BLaER1 (cell line): Measurements from ENCODE around the gene AMFR.
A peak's percentile ranks its signal among the peaks of the same experiment; 100 is the strongest.

Source experiments
- H3K27ac ChIP-seq: shearing (Covaris generic); formaldehyde crosslinking; 2 replicates; pipeline ENCODE4 v1.8.1; 2022
- H3K27me3 ChIP-seq: shearing (Covaris generic); formaldehyde crosslinking; 2 replicates; pipeline ENCODE4 v1.8.1; 2022
- H3K36me3 ChIP-seq: shearing (Covaris generic); formaldehyde crosslinking; 2 replicates; pipeline ENCODE4 v1.8.1; 2022
- H3K4me1 ChIP-seq: shearing (Covaris generic); formaldehyde crosslinking; 2 replicates; pipeline ENCODE4 v1.8.1; 2022
- H3K4me2 ChIP-seq: shearing (Covaris generic); formaldehyde crosslinking; 2 replicates; pipeline ENCODE4 v1.8.1; 2022
- H3K4me3 ChIP-seq: shearing (Covaris generic); formaldehyde crosslinking; 2 replicates; pipeline ENCODE4 v1.8.1; 2022
- H3K9ac ChIP-seq: shearing (Covaris generic); formaldehyde crosslinking; 2 replicates; pipeline ENCODE4 v1.8.1; 2022
- H3K9me3 ChIP-seq: shearing (Covaris generic); formaldehyde crosslinking; 2 replicates; pipeline ENCODE4 v1.8.1; 2022
- H4K20me1 ChIP-seq: shearing (Covaris generic); formaldehyde crosslinking; 2 replicates; pipeline ENCODE4 v1.8.1; 2022
- Cebpa-rat ChIP-seq: shearing (Covaris generic); IDR thresholded peaks from 2 replicates; pipeline ENCODE4 v1.8.1; 2022

The AMFR gene

GRCh38 chr16:56373003-56373402, 52.3 kb downstream of the AMFR start:
- 0 out of 2 replicates have a peak overlapping the region, but pooled peaks have one; percentile 18 for H3K27ac ChIP-seq
- H3K36me3 ChIP-seq, result peaks cover 73% of the 10 kb centered on the region
- no peaks in the 10 kb centered on the region for H3K27me3 ChIP-seq
- peaks cover 16% of the 10 kb centered on the region for H3K4me1 ChIP-seq
- no peak for TF ChIP-seq Cebpa-rat
- no peaks in the 10 kb centered on the region for H3K9me3 ChIP-seq
- H3K4me3 ChIP-seq, result no peak overlapping the region
- 0 out of 2 replicates have a peak overlapping the region, but pooled peaks have one; percentile 11 for H3K4me2 ChIP-seq
- H3K9ac ChIP-seq, result no peak overlapping the region; the same call in 1 of the 2 replicates
- peaks cover 34% of the 10 kb centered on the region; the same call in 1 of the 2 replicates for H4K20me1 ChIP-seq

GRCh38 chr16:56372013-56372634, 53.2 kb downstream of the AMFR start:
- Histone ChIP-seq H3K4me2 (no peak overlapping the region), H3K36me3 (peaks cover 78% of the 10 kb centered on the region), H3K27ac (no peak overlapping the region), H3K27me3 (no peaks in the 10 kb centered on the region), H3K9me3 (no peaks in the 10 kb centered on the region), H3K4me3 (no peak overlapping the region), H3K9ac (no peak overlapping the region), H3K4me1 (peaks cover 16% of the 10 kb centered on the region), H4K20me1 (peaks cover 34% of the 10 kb centered on the region; the same call in 1 of the 2 replicates)
- no peak for TF ChIP-seq Cebpa-rat

GRCh38 chr16:56371660-56371937, 53.7 kb downstream of the AMFR start:
- Histone ChIP-seq H3K36me3 (peaks cover 83% of the 10 kb centered on the region), H3K9me3 (no peaks in the 10 kb centered on the region), H3K4me3 (no peak overlapping the region), H3K4me1 (peaks cover 16% of the 10 kb centered on the region), H3K4me2 (no peak overlapping the region), H3K27ac (no peak overlapping the region), H3K27me3 (no peaks in the 10 kb centered on the region), H4K20me1 (peaks cover 34% of the 10 kb centered on the region; the same call in 1 of the 2 replicates), H3K9ac (no peak overlapping the region)
- TF ChIP-seq Cebpa-rat, result no peak

- Histone ChIP-seq H3K9ac (no peak overlapping the region), H3K27me3 (no peaks in the 10 kb centered on the region), H3K27ac (no peak overlapping the region), H3K4me2 (no peak overlapping the region), H4K20me1 (peaks cover 34% of the 10 kb centered on the region; the same call in 1 of the 2 replicates), H3K9me3 (no peaks in the 10 kb centered on the region), H3K36me3 (peaks cover 87% of the 10 kb centered on the region), H3K4me3 (no peak overlapping the region), H3K4me1 (peaks cover 16% of the 10 kb centered on the region)
- no peak for TF ChIP-seq Cebpa-rat
Observed at GRCh38 chr16:56370875-56371659, 54.3 kb downstream of the AMFR start.

GRCh38 chr16:56370185-56370874, 55.0 kb downstream of the AMFR start:
- H3K4me3 ChIP-seq, result no peak overlapping the region
- H4K20me1 ChIP-seq, result peaks cover 29% of the 10 kb centered on the region; the same call in 1 of the 2 replicates
- no peak for TF ChIP-seq Cebpa-rat
- no peaks in the 10 kb centered on the region for H3K27me3 ChIP-seq
- H3K27ac ChIP-seq, result no peak overlapping the region
- peaks cover 89% of the 10 kb centered on the region for H3K36me3 ChIP-seq
- H3K4me2 ChIP-seq, result no peak overlapping the region
- H3K4me1 ChIP-seq, result peaks cover 15% of the 10 kb centered on the region
- no peak overlapping the region for H3K9ac ChIP-seq
- no peaks in the 10 kb centered on the region for H3K9me3 ChIP-seq

GRCh38 chr16:56369202-56369601, 56.1 kb downstream of the AMFR start:
- no peaks in the 10 kb centered on the region for H3K9me3 ChIP-seq
- no peak overlapping the region for H3K27ac ChIP-seq
- H3K4me2 ChIP-seq, result no peak overlapping the region
- H3K9ac ChIP-seq, result no peak overlapping the region
- peaks cover 19% of the 10 kb centered on the region; the same call in 1 of the 2 replicates for H4K20me1 ChIP-seq
- H3K4me1 ChIP-seq, result peaks cover 11% of the 10 kb centered on the region
- TF ChIP-seq Cebpa-rat, result no peak
- peaks cover 91% of the 10 kb centered on the region for H3K36me3 ChIP-seq
- no peaks in the 10 kb centered on the region for H3K27me3 ChIP-seq
- H3K4me3 ChIP-seq, result no peak overlapping the region

GRCh38 chr16:56368545-56368944, 56.8 kb downstream of the AMFR start:
- H3K4me1 ChIP-seq, result peaks cover 10% of the 10 kb centered on the region
- H3K36me3 ChIP-seq, result peaks cover 92% of the 10 kb centered on the region
- no peak overlapping the region for H3K27ac ChIP-seq
- TF ChIP-seq Cebpa-rat, result no peak
- H4K20me1 ChIP-seq, result peaks cover 19% of the 10 kb centered on the region; the same call in 1 of the 2 replicates
- H3K9ac ChIP-seq, result no peak overlapping the region
- H3K4me3 ChIP-seq, result no peak overlapping the region
- no peak overlapping the region for H3K4me2 ChIP-seq
- no peaks in the 10 kb centered on the region for H3K9me3 ChIP-seq
- H3K27me3 ChIP-seq, result no peaks in the 10 kb centered on the region

- Histone ChIP-seq H3K27me3 (no peaks in the 10 kb centered on the region), H3K36me3 (peaks cover 92% of the 10 kb centered on the region), H3K27ac (no peak overlapping the region), H3K4me3 (no peak overlapping the region), H3K9ac (no peak overlapping the region), H4K20me1 (peaks cover 13% of the 10 kb centered on the region; the same call in 1 of the 2 replicates), H3K4me1 (peaks cover 2% of the 10 kb centered on the region; the same call in 1 of the 2 replicates), H3K9me3 (no peaks in the 10 kb centered on the region), H3K4me2 (no peak overlapping the region)
- TF ChIP-seq Cebpa-rat, result no peak
Observed at GRCh38 chr16:56367764-56368163, 57.6 kb downstream of the AMFR start.

- H3K36me3 ChIP-seq, result peaks cover 92% of the 10 kb centered on the region
- no peaks in the 10 kb centered on the region for H3K9me3 ChIP-seq
- no peak overlapping the region for H3K27ac ChIP-seq
- H3K9ac ChIP-seq, result no peak overlapping the region
- H3K4me2 ChIP-seq, result no peak overlapping the region
- 0 out of 2 replicates have a peak, but pooled peaks cover 5% of the 10 kb centered on the region for H4K20me1 ChIP-seq
- no peaks in the 10 kb centered on the region for H3K4me1 ChIP-seq
- H3K27me3 ChIP-seq, result no peaks in the 10 kb centered on the region
- TF ChIP-seq Cebpa-rat, result no peak
- H3K4me3 ChIP-seq, result no peak overlapping the region
Observed at GRCh38 chr16:56366945-56367344, 58.4 kb downstream of the AMFR start.
